Measurements from ENCODE around the gene EME2. TPM values are rescaled to one million over a fixed set of nuclear protein-coding genes. Genes with fewer than 3 reads are reported as not detected.

EME2 gene
- total RNA-seq, 1 donor from 2014 or later: 14.0 TPM

- H3K4me3 ChIP-seq (ENCODE audit: low read depth, low read length): no peak overlapping the region
- DNase-seq (ENCODE audit: low read depth): no peak
- no peak for TF ChIP-seq CTCF (conservative IDR thresholded peaks at IDR 0.05; ENCODE audit: low read depth, low read length)
Observed at GRCh38 chr16:1788708-1789100, 16.1 kb downstream of the EME2 start.

- no peak for TF ChIP-seq CTCF (conservative IDR thresholded peaks at IDR 0.05; ENCODE audit: low read depth, low read length)
- no peak for DNase-seq (ENCODE audit: low read depth)
- no peak overlapping the region for H3K4me3 ChIP-seq (ENCODE audit: low read depth, low read length)
Observed at GRCh38 chr16:1789643-1790045, 17.0 kb downstream of the EME2 start.

GRCh38 chr16:1790261-1790610, 17.6 kb downstream of the EME2 start:
- no peak overlapping the region for H3K4me3 ChIP-seq (ENCODE audit: low read depth, low read length)
- TF ChIP-seq CTCF (conservative IDR thresholded peaks at IDR 0.05; ENCODE audit: low read depth, low read length): no peak
- DNase-seq (ENCODE audit: low read depth): no peak

- no peak for DNase-seq (ENCODE audit: low read depth)
- no peak for TF ChIP-seq CTCF (conservative IDR thresholded peaks at IDR 0.05; ENCODE audit: low read depth, low read length)
- H3K4me3 ChIP-seq (ENCODE audit: low read depth, low read length): no peak overlapping the region
Observed at GRCh38 chr16:1790611-1791255, 18.1 kb downstream of the EME2 start.

GRCh38 chr16:1791256-1791942, 18.8 kb downstream of the EME2 start:
- no peak overlapping the region for H3K4me3 ChIP-seq (ENCODE audit: low read depth, low read length)
- TF ChIP-seq CTCF (conservative IDR thresholded peaks at IDR 0.05; ENCODE audit: low read depth, low read length): no peak
- DNase-seq (ENCODE audit: low read depth): no peak

- no peak for TF ChIP-seq CTCF (conservative IDR thresholded peaks at IDR 0.05; ENCODE audit: low read depth, low read length)
- H3K4me3 ChIP-seq (ENCODE audit: low read depth, low read length): no peak overlapping the region
- no peak for DNase-seq (ENCODE audit: low read depth)
Observed at GRCh38 chr16:1791943-1792812, 19.6 kb downstream of the EME2 start.
